ENCODE results near the gene LRRC47.

The LRRC47 gene

GRCh38 chr1:3740042-3740441 lies 56.3 kb downstream of the LRRC47 start:
- Histone ChIP-seq H3K27ac (no peak overlapping the region), H3K4me3 (no peak overlapping the region)

- H3K27ac ChIP-seq, result no peak overlapping the region
- no peak overlapping the region for H3K4me3 ChIP-seq
Measured at GRCh38 chr1:3738943-3739342, 57.4 kb downstream of the LRRC47 start.

GRCh38 chr1:3736708-3737107 lies 59.6 kb downstream of the LRRC47 start:
- no peak overlapping the region for H3K4me3 ChIP-seq
- no peak overlapping the region for H3K27ac ChIP-seq

GRCh38 chr1:3736131-3736561 lies 60.2 kb downstream of the LRRC47 start:
- H3K27ac ChIP-seq, result no peak overlapping the region
- H3K4me3 ChIP-seq, result no peak overlapping the region

GRCh38 chr1:3735688-3736087 lies 60.6 kb downstream of the LRRC47 start:
- no peak overlapping the region for H3K27ac ChIP-seq
- H3K4me3 ChIP-seq, result no peak overlapping the region

GRCh38 chr1:3735027-3735681 lies 61.1 kb downstream of the LRRC47 start:
- no peak overlapping the region for H3K27ac ChIP-seq
- H3K4me3 ChIP-seq, result no peak overlapping the region

DNA sequence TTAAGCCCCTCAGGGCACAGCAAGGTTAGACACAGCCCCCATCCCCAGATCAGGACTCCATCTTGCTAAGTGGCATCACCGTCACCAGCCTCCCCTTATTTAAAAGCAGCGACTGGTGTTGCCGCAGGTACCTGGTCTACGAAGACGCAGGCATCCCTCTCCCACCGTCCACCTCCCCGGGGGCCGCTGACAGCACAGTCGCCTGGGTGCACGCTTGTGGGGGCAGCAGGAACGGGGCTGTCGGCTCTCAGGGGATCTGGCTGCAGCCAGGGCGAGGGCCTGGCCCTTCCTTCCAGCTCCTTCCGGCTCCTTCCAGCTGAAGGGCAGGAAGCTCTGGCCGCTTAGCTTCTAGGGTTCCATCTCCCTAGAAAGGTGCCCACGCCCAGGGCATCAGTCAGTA lies 61.7 kb downstream of the LRRC47 start:
- H3K4me3 ChIP-seq, result no peak overlapping the region
- no peak overlapping the region for H3K27ac ChIP-seq

DNA sequence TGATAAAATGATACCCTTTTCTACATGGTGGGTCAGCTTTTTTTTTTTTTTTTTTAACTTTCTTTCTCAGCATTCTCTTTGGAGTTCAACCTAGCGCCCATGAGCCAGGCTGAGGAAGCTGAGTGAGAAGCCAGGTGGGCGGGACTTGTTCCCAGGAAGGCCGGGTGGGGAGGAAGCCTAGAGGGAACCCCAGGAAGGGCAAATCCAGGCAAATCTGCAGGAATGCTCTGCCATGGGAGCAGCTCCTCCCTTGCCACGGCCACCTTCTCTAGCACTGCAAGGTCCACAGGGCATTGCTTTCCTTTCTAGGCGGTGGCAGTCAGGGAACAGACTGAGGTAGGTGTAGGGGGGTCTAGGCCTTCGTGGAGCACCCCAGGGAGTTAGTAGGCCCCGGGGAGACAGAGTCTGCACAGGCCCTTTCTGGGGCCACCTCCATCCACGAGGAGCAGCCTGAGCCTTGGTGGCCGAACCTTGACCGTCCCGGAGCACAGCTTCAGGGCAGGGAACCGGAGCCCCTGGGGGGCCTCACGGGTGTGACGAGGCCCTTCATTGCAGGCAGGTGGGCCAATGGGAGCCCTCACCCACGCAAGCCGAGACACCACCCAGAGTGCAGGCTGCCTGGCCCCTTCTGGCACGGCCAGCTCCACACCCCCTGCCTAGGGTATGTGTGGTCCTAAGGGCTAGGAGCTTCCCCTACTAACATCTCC lies 62.3 kb downstream of the LRRC47 start:
- H3K4me3 ChIP-seq, result no peak overlapping the region
- H3K27ac ChIP-seq, result no peak overlapping the region

DNA sequence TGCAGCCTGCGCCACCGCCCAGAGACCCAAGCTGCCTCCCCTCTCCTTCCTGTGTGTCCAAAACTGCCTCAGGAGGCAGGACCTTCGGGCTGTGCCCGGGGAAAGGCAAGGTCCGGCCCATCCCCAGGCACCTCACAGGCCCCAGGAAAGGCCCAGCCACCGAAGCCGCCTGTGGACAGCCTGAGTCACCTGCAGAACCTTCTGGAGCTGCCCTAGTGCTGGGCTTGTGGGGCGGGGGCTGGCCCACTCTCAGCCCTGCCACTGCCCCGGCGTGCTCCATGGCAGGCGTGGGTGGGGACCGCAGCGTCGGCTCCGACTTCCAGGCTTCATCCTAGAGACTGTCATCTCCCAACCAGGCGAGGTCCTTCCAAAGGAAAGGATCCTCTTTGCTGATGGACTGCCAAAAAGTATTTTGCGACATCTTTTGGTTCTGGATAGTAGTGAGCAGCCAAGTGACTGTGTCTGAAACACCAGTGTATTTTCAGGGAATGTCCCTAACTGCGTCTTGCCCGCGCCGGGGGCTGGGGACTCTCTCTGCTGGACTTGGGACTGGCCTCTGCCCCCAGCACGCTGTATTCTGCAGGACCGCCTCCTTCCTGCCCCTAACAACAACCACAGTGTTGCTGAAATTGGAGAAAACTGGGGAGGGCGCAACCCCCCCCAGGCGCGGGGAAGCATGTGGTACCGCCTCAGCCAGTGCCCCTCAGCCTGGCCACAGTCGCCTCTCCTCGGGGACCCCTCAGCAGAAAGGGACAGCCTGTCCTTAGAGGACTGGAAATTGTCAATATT lies 63.0 kb downstream of the LRRC47 start:
- Histone ChIP-seq H3K27ac (no peak overlapping the region), H3K4me3 (no peak overlapping the region)

DNA sequence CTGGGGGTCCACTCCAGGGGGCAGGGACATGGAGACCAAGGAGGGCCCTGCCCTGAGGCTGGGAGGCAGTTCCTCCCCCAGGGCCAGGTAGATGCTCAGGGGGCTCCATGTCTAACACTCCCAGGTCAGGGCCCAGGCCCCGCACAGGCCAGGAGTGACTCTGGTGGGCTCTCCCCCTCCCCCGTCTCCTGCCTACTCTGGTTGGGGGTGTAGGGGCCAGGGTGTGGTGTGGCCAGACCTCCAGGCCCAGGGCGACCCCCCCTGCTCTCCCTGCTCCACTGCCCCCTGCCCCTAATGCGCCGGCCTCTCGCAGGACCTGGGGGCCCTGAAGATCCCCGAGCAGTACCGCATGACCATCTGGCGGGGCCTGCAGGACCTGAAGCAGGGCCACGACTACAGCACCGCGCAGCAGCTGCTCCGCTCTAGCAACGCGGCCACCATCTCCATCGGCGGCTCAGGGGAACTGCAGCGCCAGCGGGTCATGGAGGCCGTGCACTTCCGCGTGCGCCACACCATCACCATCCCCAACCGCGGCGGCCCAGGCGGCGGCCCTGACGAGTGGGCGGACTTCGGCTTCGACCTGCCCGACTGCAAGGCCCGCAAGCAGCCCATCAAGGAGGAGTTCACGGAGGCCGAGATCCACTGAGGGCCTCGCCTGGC lies 63.7 kb downstream of the LRRC47 start:
- no peak overlapping the region for H3K27ac ChIP-seq
- H3K4me3 ChIP-seq, result no peak overlapping the region

DNA sequence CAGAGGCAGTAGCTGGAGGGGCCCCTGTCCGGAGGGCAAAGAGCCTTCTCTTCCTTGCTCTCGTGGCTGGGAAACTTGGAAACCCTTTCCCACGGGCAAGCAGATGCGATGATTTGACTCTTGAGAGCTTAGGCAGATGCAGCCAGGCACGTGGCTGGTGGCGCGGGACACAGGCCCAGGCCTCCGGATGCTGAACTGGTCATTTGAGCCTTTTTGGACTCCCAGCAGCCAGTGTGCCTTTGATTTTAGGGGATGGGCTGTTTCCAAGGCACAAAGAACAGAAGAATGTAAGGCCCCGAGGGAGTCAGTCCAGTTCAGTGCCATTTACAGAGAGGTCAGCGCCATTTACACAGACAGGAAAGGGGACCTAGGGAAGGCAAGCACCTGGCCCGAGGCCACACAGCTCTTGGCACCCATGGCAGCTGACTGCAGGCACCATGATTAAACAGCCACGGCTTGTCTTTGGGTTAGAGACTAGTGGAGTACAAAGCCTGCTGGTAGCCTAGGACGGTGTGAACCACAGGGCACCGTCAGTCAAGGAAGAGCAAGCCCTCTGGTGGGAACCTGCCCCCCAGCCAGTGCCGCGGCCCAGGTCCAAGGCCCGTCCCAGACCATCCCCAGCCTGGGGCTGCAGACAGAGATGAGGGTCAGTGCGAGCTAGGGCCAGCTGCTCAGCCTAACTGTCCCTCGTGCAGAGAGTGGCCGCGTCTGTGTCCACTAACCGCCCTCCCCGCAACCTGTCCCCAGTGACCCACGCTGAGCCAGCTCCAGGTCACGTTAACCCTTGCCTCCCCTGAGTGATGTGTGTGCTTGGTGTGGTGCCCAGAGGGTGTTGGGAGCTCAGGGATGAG lies 64.5 kb downstream of the LRRC47 start:
- no peak overlapping the region for H3K4me3 ChIP-seq
- no peak overlapping the region for H3K27ac ChIP-seq

GRCh38 chr1:3730543-3731247 lies 65.6 kb downstream of the LRRC47 start:
- Histone ChIP-seq H3K4me3 (no peak overlapping the region), H3K27ac (no peak overlapping the region)

GRCh38 chr1:3729594-3730542 lies 66.4 kb downstream of the LRRC47 start:
- Histone ChIP-seq H3K27ac (no peak overlapping the region), H3K4me3 (no peak overlapping the region)

Data from skin epidermis (tissue), 12 donors.